PC-3 (cell line): Measurements from ENCODE around the gene CCL27. TPM values are rescaled to one million over a fixed set of nuclear protein-coding genes. Genes with fewer than 3 reads are reported as not detected.

Source experiments
- ATAC-seq: fragments of 200-7000 bp; cut with Tn5 transposase; 2 replicates; pipeline ENCODE4 v1.9.1; 2020; ENCODE audit warnings: mild to moderate bottlenecking, moderate library complexity
- BruUV-seq: library from RNA; stranded (reverse); fragments of 400-500 nt; replicated peaks from 2 replicates; lab custom pipeline; 2021; lab: Mats Ljungman, UMichigan
- CTCF ChIA-PET: fragments of 300-600 bp; sonication (Branson Sonifier 250); formaldehyde crosslinking; loops from one replicate; lab custom pipeline; 2022; ENCODE audit warnings: antibody characterized with exemption; lab: Charles Lee
- POLR2A ChIA-PET: fragments of 300-600 bp; sonication (Branson Sonifier 250); formaldehyde crosslinking; loops from one replicate; lab custom pipeline; 2022; ENCODE audit warnings: antibody characterized with exemption; ENCODE audit not compliant: unreplicated experiment; lab: Charles Lee
- DNase-seq: peaks from one replicate; pipeline ENCODE4 v3.0.0-alpha.2; 2015
- H2AFZ ChIP-seq: fragments of 300-600 bp; sonication (generic); 2 replicates; pipeline ENCODE4 v1.6.0; 2016; ENCODE audit warnings: antibody characterized with exemption, low read length
- H3F3A ChIP-seq: fragments of 300-600 bp; sonication (generic); one replicate; pipeline ENCODE4 v1.6.0; 2017; ENCODE audit warnings: antibody characterized with exemption, low read length, control low read depth, mild to moderate bottlenecking; ENCODE audit not compliant: unreplicated experiment
- H3K27ac ChIP-seq: fragments of 300-600 bp; sonication (generic); 2 replicates; pipeline ENCODE4 v1.5.1; 2016; ENCODE audit warnings: mild to moderate bottlenecking, low read length
- H3K27me3 ChIP-seq: fragments of 300-600 bp; sonication (generic); 2 replicates; pipeline ENCODE4 v1.6.1; 2016; ENCODE audit warnings: low read length, mixed read lengths
- H3K36me3 ChIP-seq: fragments of 300-600 bp; sonication (generic); 2 replicates; pipeline ENCODE4 v1.6.1; 2016; ENCODE audit warnings: low read depth, mixed run types, low read length, mixed read lengths
- H3K4me1 ChIP-seq: fragments of 300-600 bp; sonication (generic); 2 replicates; pipeline ENCODE4 v1.5.1; 2016; ENCODE audit warnings: low read length; ENCODE audit not compliant: insufficient read depth
- H3K4me2 ChIP-seq: fragments of 300-600 bp; sonication (generic); 2 replicates; pipeline ENCODE4 v1.6.0; 2016; ENCODE audit warnings: low read length
- H3K4me3 ChIP-seq: fragments of 300-600 bp; sonication (generic); 2 replicates; pipeline ENCODE4 v1.5.1; 2016; ENCODE audit warnings: mild to moderate bottlenecking, low read length, mixed read lengths
- H3K79me2 ChIP-seq: fragments of 300-600 bp; sonication (generic); 2 replicates; pipeline ENCODE4 v1.6.1; 2017; ENCODE audit warnings: low read length, mixed read lengths
- H3K9ac ChIP-seq: fragments of 300-600 bp; sonication (generic); 2 replicates; pipeline ENCODE4 v1.6.0; 2016; ENCODE audit warnings: mild to moderate bottlenecking, low read length
- H3K9me2 ChIP-seq: fragments of 300-600 bp; sonication (generic); replicated peaks from 2 replicates; pipeline ENCODE4 v1.6.1; 2016; ENCODE audit warnings: mixed run types, low read length, mixed read lengths
- H3K9me3 ChIP-seq: fragments of 300-600 bp; sonication (generic); 2 replicates; pipeline ENCODE4 v1.6.1; 2016; ENCODE audit warnings: low read length, mixed read lengths
- H4K20me1 ChIP-seq: fragments of 300-600 bp; sonication (generic); 2 replicates; pipeline ENCODE4 v1.6.1; 2016; ENCODE audit warnings: low read length, mixed read lengths
- EZH2 ChIP-seq: fragments of 300-600 bp; sonication (generic); IDR thresholded peaks from one replicate; pipeline ENCODE4 v1.6.1; 2017; ENCODE audit warnings: antibody characterized with exemption, mild to moderate bottlenecking, low read length; ENCODE audit not compliant: unreplicated experiment
- EZH2phosphoT487 ChIP-seq: fragments of 300-600 bp; sonication (generic); IDR thresholded peaks from 2 replicates; pipeline ENCODE4 v1.6.1; 2018; ENCODE audit warnings: mild to moderate bottlenecking, antibody characterized with exemption, low read length, borderline replicate concordance
- intact Hi-C: fragments of 100-400 bp; cut with micrococcal nuclease; formaldehyde crosslinking; loops from 2 replicates; pipeline ENCODE4 v1.9.0; 2023
- total RNA-seq: library from RNA; depleted of rRNA; stranded (reverse); fragments of >200 nt; gene quantifications from 2 replicates; pipeline ENCODE4 v1.2.3, GENCODE V29; 2014
- TF ChIP-seq, protein P1 (sequence below): fragments of 300-600 bp; sonication (generic); conservative IDR thresholded peaks from 2 replicates; pipeline ENCODE4 v1.5.1; 2017; ENCODE audit warnings: antibody characterized with exemption, low read depth, mild to moderate bottlenecking, low read length

The CCL27 gene
- total RNA-seq, 1 experiment from 2014 or later: not detected

DNA sequence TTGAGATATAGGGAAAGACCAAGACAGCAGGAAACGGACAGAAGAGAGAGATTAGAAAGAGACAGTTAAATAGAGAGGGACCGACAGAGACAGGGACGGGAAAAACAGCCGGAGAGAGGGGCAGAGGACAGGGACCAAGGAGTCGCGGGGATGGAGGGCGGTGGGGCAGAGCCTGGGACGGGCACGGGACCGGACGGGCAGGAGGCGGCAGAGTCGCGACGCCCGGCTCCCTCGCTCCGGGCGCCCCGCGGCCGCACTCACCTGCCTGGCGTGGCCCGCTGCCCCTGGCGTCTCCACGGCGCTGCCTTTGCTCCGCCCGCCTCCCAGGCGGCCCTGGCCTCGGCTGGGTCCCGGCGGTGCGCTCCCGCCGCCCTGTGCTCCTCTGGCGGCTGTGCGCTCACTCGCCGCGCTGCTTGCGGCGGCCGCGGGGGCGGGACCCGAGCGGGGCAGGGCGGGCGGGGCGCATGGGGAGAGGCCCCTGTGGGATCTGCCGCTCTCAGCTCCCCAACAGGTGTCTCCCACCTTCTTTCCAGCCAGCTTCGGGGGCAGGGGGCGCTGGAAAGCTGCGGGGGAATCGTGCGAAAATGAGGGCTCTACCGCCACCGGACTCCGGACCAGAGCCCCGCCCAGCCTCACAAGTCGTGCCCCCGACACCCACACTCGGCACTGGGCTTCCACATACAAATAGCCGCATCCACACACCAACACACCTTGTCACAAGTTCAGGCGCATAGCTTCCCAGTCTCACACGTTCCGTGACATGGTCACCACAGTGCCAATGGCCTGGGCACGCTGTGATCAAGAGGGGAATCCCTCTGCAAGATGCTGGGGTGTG, 33.6 kb downstream of the CCL27 start, which contains the start of gene ARID3C:
TSS of gene ARID3C (minus strand) at position 411 of the 835 bp plus-strand sequence. CDS start 1,052 bp downstream, outside the sequence.
- H3K9me3 ChIP-seq: no peaks in the 10 kb centered on the region
- H3F3A ChIP-seq: no peaks in the 10 kb centered on the region
- H3K4me1 ChIP-seq: no peaks in the 10 kb centered on the region; the same call in 1 of the 2 replicates
- CTCF ChIA-PET: interaction anchor here (1.2 kb wide), 1 partner anchor 16 kb away, joined by 4 read pairs; no protein-coding TSS in a partner anchor
- H3K27me3 ChIP-seq: peaks cover 14% of the 10 kb centered on the region
- no peak within 1 kb of the TSS for H3K27ac ChIP-seq
- H2AFZ ChIP-seq: peak within 1 kb of the TSS; percentile 61
- peak; percentile 28 for DNase-seq
- intact Hi-C loops: no loop called here
- peak; percentile 79 for ATAC-seq
- no TSS peak for BruUV-seq
- H3K79me2 ChIP-seq: no peaks in the 10 kb centered on the region
- POLR2A ChIA-PET: interaction anchor here (0.7 kb wide), 1 partner anchor 9 kb away, joined by 5 read pairs; no protein-coding TSS in a partner anchor
- H3K9ac ChIP-seq: no peak within 1 kb of the TSS
- H3K4me2 ChIP-seq: peak within 1 kb of the TSS; percentile 81
- peak within 1 kb of the TSS; percentile 56 for H3K4me3 ChIP-seq
- H3K36me3 ChIP-seq: no peaks in the 10 kb centered on the region
- H4K20me1 ChIP-seq: no peaks in the 10 kb centered on the region
- TF ChIP-seq EZH2: no peak
- TF ChIP-seq EZH2phosphoT487: no peak
- TF ChIP-seq, protein P1, sequence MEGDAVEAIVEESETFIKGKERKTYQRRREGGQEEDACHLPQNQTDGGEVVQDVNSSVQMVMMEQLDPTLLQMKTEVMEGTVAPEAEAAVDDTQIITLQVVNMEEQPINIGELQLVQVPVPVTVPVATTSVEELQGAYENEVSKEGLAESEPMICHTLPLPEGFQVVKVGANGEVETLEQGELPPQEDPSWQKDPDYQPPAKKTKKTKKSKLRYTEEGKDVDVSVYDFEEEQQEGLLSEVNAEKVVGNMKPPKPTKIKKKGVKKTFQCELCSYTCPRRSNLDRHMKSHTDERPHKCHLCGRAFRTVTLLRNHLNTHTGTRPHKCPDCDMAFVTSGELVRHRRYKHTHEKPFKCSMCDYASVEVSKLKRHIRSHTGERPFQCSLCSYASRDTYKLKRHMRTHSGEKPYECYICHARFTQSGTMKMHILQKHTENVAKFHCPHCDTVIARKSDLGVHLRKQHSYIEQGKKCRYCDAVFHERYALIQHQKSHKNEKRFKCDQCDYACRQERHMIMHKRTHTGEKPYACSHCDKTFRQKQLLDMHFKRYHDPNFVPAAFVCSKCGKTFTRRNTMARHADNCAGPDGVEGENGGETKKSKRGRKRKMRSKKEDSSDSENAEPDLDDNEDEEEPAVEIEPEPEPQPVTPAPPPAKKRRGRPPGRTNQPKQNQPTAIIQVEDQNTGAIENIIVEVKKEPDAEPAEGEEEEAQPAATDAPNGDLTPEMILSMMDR: no peak
- H3K9me2 ChIP-seq: no peaks in the 10 kb centered on the region

DNA sequence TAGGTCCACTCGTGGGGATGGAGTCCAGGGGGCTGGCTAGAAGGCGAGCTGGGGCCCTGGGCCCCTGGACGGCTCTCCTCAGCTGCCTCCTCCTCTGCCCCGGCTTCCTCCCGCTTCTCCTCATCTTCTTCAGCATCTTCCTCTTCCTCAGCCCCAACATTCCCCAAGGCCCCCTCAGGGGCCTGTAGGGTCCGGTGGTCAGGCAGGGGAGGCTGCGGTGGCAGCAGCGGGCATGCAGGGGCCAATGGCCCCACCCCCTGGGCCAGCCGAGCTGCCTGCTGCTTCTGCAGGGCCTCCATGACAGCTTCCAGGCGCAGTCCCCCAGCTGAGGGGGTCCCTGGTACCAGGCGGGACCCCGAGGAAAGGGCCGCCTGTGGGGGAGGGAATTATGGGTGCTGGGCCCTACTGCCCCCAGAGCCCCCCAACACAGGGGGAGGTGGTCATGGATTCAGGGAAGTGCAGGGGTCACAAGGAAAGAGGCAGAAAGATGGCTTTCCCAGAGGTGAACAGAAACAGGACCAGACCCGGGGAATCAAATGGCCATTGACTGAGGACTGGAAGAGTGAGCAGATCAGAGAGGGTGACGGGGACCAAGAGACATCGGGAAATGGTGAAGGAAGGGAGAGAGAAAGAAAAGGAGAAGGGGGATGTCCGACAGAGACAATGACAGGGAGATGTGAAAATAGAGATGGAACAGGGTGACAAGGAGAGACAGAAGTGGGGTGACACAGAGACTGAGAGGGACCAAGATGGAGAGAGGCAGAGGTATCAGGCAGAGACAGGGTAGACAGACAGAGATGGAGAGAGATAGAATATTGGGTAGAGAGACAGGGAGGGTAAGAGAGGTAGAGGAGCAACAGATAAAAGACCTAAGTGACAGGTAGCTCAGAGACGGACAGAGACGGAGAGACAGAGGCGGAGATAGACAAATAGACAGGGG, 34.5 kb downstream of the CCL27 start:
- DNase-seq (no peak), ATAC-seq (no peak)
- H3K27ac ChIP-seq: no peak overlapping the region
- TF ChIP-seq, protein P1: no peak
- TF ChIP-seq EZH2phosphoT487: no peak
- TF ChIP-seq EZH2: no peak
- no peaks in the 10 kb centered on the region for H4K20me1 ChIP-seq
- no peaks in the 10 kb centered on the region for H3F3A ChIP-seq
- H3K79me2 ChIP-seq: no peaks in the 10 kb centered on the region
- no peaks in the 10 kb centered on the region; the same call in 1 of the 2 replicates for H3K4me1 ChIP-seq
- no peak overlapping the region for H3K9ac ChIP-seq
- CTCF ChIA-PET: no interaction called here
- POLR2A ChIA-PET: interaction anchor here (0.7 kb wide), 1 partner anchor 10 kb away, joined by 5 read pairs; no protein-coding TSS in a partner anchor
- no peaks in the 10 kb centered on the region for H3K9me2 ChIP-seq
- no peaks in the 10 kb centered on the region for H3K36me3 ChIP-seq
- H3K4me2 ChIP-seq: peak overlapping the region; percentile 81
- peak overlapping the region; percentile 56 for H3K4me3 ChIP-seq
- peaks cover 14% of the 10 kb centered on the region for H3K27me3 ChIP-seq
- BruUV-seq: no TSS peak
- peak overlapping the region; percentile 61 for H2AFZ ChIP-seq
- intact Hi-C loops: no loop called here
- H3K9me3 ChIP-seq: no peaks in the 10 kb centered on the region
